GM13976 (cell line): Measurements from ENCODE around the gene ZEB2.
A peak's percentile ranks its signal among the peaks of the same experiment; 100 is the strongest.

Experiments
- DNase-seq: peaks from one replicate; pipeline ENCODE4 v3.0.0; 2012; ENCODE audit warnings: low spot score
- in situ Hi-C: fragments of 300-500 bp; cut with MboI; formaldehyde crosslinking; loops from one replicate; pipeline ENCODE4 v1.12.0; 2022; ENCODE audit warnings: low sequenced_read_pairs, mixed read lengths, inconsistent platforms; ENCODE audit not compliant: unreplicated experiment
- TF ChIP-seq, protein P1 (sequence below): IDR thresholded peaks from 2 replicates; pipeline ENCODE4 v1.5.1; 2012; ENCODE audit warnings: borderline replicate concordance, mild to moderate bottlenecking; ENCODE audit not compliant: insufficient read depth; ENCODE audit errors: extremely low read depth, missing control alignments, control extremely low read depth

Gene ZEB2

DNA sequence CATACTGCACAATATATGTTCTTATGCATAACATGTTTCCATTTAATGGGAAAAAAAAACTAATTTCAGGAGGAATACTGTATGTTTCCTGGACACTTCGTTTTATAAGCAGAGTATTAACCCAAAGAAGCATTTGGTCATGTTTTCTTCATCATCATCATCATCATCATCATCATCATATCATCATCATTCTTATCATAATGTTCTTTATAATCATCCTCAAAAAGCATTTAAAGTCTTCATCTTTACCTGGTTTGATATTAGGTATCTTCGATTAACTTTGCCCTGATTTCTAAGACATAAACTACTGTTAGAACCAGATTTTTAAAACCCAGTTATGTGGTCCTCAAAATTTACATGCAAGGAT, 47.9 kb downstream of the ZEB2 start:
- no peak for DNase-seq
- in situ Hi-C loops = no loop called here
- TF ChIP-seq, protein P1, sequence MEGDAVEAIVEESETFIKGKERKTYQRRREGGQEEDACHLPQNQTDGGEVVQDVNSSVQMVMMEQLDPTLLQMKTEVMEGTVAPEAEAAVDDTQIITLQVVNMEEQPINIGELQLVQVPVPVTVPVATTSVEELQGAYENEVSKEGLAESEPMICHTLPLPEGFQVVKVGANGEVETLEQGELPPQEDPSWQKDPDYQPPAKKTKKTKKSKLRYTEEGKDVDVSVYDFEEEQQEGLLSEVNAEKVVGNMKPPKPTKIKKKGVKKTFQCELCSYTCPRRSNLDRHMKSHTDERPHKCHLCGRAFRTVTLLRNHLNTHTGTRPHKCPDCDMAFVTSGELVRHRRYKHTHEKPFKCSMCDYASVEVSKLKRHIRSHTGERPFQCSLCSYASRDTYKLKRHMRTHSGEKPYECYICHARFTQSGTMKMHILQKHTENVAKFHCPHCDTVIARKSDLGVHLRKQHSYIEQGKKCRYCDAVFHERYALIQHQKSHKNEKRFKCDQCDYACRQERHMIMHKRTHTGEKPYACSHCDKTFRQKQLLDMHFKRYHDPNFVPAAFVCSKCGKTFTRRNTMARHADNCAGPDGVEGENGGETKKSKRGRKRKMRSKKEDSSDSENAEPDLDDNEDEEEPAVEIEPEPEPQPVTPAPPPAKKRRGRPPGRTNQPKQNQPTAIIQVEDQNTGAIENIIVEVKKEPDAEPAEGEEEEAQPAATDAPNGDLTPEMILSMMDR = no peak

DNA sequence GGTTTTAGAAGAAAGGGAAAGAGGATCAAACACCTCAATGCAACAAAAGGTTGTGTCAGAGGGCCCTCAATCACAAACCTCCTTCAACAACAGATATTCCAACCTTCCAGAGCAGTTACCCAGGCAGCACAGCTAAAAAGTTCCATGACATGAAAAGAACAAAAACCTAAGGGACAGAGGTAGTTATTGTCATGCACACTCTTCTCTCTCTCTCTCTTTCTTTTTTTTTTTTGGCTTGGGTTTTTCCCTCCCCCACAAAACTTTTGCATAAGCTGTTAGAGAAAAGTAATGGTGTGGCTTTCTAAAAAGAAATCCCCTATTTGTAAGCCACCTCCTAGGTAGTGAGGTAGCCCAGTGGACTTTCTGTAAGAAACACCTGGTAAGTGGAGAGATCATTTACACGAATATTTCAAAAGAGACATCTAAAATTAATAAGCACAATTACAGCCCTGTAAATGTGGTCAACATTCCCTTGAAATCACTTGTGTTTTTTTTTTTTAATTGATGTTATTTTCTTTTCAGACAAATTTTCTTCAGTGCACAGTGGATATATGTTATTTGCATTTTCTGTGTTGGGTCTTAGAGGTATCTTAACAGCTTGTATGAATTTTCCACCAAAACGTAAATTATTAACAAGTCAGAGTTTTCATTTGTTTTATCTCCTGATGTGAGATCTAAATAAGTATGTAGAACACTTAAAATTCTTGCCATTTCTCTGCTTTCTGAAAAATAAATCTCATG, 48.4 kb downstream of the ZEB2 start:
- TF ChIP-seq, protein P1 = no peak
- in situ Hi-C loops = no loop called here
- DNase-seq = peak; percentile 17

DNA sequence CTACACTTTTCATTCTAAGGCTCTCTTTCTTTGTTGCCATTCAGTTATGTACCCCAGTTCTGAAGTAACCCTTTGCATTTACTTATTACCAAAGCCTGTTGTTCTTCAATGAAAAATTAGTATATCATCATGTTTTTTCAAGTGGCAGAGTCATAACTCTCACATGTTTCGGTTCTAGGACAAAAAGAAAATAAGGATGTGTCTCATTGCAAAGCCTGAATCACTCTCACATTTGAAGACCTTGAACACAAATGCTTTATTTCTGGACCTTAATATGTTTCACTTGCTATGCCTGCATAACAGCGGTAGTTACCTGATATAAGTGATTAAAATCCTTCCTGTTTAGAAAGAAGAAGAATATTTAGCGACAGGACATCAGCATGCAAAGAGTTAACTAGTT, 49.1 kb downstream of the ZEB2 start:
- TF ChIP-seq, protein P1 = no peak
- DNase-seq = no peak
- in situ Hi-C loops = no loop called here

DNA sequence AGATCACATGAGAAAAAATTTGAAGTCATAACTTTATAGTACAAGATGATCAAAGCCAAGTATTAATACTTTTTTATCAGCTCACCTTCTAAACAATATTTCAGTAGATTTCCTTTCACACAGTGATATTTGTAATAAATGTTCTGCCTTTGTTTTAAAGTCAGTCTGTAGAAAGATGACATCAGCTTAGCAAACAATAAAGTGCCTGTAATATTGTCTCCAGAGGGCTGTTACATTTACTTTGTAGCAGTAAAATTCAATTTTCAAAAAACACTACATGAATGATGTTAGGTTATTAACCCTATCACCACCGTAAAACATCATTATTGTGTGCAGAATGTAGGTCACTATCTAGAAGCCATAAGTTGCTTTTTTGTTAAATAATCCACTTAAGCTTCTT, 49.6 kb downstream of the ZEB2 start:
- in situ Hi-C loops = no loop called here

DNA sequence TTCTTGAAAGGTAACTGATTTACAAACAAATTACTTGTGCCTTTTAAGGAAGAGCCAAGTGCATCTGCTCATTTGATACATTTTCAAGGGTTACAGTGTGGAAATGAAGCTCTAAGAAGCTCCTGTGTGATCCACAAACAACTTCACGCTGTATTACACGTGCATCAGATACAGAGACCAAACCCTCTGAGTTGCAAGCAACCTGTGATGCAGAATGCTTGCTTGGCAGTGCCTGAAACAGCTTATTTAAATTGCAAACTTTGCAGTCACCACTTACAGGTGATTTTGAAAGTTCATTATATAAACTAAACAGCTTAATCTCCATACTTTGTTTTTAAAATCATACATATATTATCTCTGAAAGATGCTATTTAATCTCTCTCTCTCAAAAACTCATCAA, 50.1 kb downstream of the ZEB2 start:
- DNase-seq = no peak
- in situ Hi-C loops = no loop called here
- TF ChIP-seq, protein P1 = no peak

More for the DNA sequence above, 49.6 kb downstream of the ZEB2 start:
- DNase-seq = no peak
- TF ChIP-seq, protein P1 = no peak

DNA sequence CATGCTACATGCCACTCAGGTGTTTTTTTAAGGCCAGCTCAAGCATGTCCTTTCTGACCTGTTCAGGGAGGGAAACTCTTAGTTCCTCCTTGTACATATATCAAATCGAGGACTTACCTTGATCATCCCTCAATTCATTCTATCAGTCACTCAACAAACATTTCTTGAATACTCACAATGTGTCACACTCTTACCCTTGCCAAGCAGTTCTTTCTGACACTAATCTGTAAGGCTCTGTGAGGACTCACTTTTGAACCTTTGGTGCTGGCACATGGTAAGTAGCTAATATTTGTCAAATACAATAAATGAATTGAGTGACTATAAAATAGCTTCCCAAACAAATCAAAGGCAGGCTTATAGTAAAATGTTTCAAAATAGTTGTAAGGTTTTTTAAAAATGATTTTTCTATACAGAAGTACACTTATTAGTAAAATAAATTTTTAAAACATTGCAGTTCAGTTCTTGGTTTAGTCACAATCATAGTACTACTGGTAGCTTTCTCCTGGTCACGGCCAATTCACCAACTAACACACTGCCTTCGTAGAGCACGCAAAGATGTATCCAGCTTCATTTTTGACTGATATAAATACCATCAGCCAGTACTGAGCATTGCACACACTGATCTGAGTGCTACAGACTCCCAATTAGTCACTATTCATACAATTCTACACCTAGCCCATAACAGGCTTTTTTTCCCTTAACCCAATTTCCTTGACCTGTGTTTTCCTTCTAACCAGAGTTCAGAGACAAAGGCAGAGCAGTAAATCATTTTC, 50.9 kb downstream of the ZEB2 start:
- in situ Hi-C loops = no loop called here
- no peak for DNase-seq
- TF ChIP-seq, protein P1 = no peak
